Stimulated activated CD4-positive, alpha-beta T cell treated with anti-CD3 and anti-CD28 coated beads, Interleukin-4, amount 100 ng/mL, for 1 hour (primary cell): ENCODE data around the gene SEH1L.
"Not testable (repeated sequence)": the region's sequence is repeated elsewhere in the genome, so short reads cannot be mapped to it uniquely, and the experiment has no call there.

Experiments
- DNase-seq: peaks from one replicate; pipeline ENCODE4 v3.0.0-alpha.2; 2020

SEH1L gene

GRCh38 chr18:12947285-12948049 lies at the start of gene SEH1L:
SEH1L (plus strand) TSS chr18:12948011; CDS start chr18:12948122, 111 bp downstream.
- DNase-seq: peak; percentile 100

- not testable (repeated sequence) for DNase-seq
Measured at GRCh38 chr18:12901208-12901607, 46.6 kb upstream of the SEH1L start.

DNA sequence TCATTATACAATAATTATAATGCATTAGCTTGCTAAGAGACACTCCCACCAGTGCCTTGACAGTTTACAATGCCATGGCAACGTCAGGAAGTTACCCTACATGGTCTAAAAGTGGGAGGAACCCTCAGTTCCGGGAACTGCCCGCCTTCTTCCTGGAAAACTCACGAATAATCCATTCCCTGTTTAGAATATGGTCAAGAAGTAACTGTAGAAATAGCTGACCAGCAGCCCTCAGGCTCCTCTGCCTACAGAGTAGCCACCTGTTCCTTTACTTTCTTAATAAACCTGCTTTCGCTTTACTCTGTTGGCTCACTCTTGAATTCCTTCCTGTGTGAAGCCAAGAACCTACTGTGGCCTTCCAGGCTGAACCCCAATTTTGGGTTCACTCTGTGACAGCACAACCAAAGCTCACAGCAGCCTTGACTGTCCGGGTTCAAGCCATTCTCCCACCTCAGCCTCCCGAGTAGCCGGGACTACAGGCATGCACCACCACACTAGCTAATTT lies 43.7 kb upstream of the SEH1L start:
- peak; percentile 36 for DNase-seq

DNA sequence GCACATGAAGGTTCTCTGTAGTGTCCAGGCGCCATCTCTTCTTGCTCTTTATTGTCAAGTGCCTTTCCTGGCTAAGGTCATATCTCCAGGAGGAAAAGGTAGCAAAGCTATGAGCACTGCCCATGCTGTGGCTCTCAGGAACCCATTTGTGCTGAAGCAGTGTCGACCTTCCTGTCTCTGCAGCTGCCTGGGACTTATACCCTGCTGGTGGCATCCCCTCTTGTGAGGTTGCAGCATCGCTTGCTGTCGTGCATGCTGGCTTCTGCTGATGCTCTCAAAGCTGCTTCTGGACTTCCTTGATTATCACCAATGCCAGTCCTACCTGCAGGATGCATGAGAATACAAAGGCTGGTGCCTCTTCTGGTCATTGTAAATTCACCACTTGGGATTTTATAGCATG lies 41.7 kb upstream of the SEH1L start:
- DNase-seq: no peak

DNA sequence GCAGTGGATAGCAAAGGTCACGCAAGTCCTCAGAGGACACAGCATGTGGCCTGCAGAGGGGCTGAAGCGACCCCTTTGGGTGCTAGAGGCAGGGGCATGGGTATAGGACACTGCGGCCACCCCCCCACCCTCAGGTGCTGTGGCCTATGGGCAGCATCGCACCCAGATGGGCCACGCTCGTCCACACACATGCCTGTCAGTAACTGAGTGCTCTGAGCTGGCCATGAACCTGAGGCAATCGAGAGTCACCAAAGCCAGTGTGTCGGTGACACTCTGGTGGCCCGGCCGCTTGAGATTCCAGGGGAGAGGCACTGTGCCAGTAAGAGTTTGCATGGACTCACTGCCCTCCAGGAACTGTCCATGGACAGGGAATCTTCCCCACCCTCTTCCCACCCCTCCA lies 41.0 kb upstream of the SEH1L start:
- no peak for DNase-seq

GRCh38 chr18:12907258-12907925 lies 40.4 kb upstream of the SEH1L start:
- DNase-seq: no peak

DNA sequence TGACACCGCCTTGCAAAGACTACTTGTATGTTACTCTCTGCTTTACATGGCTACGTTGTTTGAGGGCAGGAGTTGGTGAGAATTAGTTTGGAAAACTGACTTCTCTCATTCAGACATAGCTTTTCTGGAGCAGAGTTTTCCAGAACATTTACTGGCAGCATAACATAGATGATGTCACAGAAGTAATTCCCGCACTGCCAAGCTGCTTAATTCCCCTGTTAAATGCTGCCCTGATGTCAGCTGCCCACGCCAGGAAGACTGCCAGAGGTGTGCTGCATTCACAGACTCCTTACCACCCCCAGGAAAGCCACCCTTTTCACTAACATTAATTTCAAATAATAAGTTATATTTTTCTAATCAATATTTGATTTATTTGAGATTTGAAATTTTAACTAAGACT lies 39.1 kb upstream of the SEH1L start:
- no peak for DNase-seq

DNA sequence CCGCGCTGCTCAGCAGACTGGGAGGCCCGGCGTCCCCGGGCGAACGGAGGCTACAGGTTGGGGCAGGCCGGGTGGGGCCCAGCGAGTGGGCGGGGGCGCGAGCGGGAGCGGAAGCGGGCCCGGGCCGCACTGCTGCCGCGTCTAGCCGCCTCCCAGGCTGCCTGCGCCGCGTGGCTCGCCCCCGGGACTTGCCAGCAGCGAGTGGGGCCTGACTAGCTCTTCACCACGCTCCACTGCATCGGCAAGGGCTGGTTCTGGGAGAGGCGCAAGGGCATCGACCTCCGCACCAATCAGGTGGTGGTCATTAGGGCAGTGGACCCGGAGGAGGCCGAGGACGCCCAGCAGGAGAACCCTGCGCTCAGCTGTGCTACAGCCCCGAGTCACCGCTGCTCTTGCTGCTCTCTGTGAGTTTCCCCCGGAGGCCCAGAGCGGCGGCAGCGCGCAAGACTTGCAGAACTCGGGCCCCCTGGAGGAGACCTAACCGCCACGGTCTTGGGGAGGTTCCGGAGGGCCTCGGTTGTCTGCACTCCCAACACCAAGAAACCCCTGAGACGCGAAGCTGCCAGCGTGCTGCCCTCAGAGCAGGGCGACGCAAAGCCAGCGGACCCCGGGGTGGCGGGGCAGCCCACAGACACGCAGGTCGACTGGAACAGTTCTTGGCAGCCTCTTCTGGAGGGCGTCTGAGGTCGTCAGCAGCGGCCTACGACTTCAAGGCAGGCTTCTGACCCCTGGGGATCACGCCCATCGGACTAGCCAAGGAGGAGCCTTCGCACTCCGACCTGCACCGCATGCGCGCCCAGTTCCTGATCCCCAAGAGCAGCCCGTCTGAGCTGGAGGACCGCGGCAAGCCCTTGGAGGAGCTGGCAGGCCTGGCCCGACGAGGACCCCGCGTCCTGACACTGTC lies 36.5 kb upstream of the SEH1L start:
- DNase-seq: peak; percentile 64

DNA sequence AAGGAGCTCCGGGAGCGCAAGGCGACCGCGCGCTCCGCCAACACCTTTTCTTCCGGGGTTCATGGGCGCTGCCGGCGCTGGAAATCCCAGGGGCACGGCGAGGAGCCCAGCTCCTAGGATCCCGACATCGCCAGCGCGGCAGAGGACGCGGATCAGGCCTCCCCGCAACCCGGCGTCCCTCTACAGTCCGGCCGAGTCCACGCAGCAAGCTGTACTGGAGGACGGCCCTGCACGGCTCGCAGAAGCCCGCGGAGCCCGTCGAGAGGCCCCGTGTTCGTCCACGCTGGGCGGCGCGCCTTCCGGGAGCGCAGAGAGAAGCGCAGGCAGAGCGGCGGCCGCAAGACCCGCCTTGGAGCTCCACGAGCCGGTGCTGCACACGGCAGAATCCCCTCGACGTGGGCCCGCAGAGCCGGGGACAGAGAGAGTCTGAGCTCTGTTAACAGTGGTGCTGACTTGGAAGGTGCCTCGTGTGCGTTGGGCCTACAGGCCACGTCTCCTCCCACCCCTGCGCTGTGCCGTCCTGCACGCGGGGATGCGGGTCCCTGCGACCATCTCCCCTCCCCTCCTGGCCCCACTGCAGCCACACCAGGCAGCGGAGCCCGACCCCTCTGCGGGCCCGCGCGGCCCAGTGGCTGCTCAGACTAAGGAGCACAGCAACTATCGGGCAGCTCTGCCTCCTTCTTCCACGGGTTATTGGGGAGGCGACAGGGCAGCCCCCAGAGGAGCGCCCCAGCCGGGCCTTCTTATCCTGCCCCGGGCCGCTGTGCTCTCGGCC lies 35.7 kb upstream of the SEH1L start:
- no peak for DNase-seq

DNA sequence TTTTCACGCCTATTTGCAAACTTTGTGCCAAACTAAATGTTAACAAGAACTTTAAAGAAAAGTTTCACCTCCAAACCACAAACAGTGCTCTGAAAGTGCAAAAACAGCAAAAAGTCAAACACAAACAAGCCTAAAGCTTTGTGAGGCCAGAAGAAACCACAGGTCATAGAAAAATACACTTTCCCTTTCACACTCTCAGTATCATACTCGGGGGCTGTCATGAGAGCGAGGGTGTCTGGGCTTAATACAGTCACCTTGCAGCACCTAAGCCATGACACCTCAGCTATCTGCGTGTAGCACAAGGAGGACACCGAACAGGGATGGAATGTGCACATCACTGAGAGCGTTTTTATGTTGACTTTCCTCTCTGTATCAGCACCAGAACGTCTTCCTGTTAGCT lies 26.6 kb upstream of the SEH1L start:
- DNase-seq: no peak

- DNase-seq: no peak
Measured at GRCh38 chr18:12922266-12922665, 25.5 kb upstream of the SEH1L start.

DNA sequence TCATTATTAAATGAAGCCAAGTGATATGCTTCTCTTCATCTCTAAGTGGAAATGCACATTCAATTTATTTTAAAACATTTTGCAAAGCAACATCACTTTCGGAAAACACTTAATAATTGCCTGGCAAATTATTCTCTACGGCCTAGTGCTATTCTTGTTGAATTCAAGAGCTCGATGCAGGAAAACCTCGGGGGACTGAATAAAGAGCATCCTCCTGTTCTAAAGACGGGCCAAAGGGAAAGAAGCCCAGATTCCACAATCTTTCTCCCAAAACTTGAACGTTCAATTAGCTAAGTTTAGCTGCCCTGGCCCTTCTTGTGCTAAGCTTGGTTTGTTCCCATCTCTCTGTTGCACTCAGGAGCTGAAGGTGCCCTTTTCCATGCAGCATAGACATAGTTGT lies 23.2 kb upstream of the SEH1L start:
- no peak for DNase-seq

- DNase-seq: no peak
Measured at GRCh38 chr18:12928206-12928605, 19.6 kb upstream of the SEH1L start.

DNA sequence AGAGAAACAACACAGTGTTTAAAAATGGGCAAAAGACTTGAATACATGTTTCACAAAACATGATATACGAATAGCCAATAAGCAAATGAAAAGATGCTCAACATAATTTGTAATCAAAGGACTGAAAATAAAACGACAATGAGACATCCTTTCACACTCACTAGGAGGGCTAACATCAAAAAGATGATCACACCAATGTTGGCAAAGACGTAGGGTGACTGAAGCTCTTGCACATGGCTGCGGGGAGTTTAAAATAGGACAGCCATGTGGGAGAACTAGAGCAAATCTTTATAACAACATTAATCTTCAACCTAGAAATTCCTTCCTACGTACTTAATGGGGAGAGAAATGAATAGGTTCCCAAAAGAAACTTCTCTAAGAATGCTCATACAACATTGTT lies 19.2 kb upstream of the SEH1L start:
- DNase-seq: no peak

DNA sequence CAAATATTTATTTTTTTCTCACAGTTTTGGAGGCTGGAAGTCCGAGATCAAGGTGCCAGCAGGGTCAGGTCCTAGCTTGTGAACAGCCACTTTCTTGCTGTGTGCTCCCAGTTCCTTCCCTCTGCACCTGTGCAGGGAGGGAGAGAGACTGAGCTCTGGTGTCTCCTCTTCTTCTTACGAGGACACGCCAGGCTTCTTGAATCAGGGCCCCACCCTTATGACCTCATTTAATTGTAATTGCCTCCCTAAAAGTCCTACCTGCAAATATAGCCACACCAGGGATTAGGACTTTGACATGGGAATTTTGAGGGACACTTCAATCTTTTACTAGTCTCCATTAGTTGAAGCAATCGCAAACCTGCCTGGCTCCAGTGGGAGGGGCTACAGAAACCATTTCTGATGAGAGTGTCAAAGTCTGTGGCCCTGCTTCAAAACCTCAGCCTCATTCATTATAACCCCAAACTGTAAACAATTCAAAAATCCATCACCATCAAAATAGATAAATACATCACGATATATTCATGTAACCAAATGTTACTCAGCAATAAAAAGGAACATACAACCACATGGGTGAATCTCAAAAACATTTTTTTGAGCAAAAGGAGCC lies 18.2 kb upstream of the SEH1L start:
- DNase-seq: no peak

DNA sequence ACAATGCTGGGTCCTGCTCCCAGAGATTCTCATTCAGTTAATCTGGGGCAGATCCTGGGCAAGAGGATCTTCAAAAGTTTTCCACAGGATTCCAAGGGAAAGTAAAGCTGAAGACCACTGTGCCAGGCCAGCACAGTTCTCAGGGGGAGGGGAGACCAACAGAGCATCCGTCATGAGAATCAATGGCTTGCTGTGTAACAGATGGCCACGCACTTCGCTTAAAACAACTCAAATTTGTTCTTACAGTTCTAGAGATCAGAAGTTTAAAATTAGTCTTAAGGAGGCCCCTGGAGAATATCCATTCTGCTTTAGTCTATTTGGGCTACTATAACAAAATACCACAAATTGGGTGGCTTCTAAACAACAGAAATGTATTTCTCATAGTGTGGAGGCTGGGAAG lies 17.4 kb upstream of the SEH1L start:
- DNase-seq: no peak

GRCh38 chr18:12930908-12931307 lies 16.9 kb upstream of the SEH1L start:
- no peak for DNase-seq

GRCh38 chr18:12933327-12933726 lies 14.5 kb upstream of the SEH1L start:
- DNase-seq: no peak

- DNase-seq: peak; percentile 79
Measured at GRCh38 chr18:12934454-12935071, 13.2 kb upstream of the SEH1L start.

GRCh38 chr18:12939162-12939561 lies 8.6 kb upstream of the SEH1L start:
- no peak for DNase-seq

DNA sequence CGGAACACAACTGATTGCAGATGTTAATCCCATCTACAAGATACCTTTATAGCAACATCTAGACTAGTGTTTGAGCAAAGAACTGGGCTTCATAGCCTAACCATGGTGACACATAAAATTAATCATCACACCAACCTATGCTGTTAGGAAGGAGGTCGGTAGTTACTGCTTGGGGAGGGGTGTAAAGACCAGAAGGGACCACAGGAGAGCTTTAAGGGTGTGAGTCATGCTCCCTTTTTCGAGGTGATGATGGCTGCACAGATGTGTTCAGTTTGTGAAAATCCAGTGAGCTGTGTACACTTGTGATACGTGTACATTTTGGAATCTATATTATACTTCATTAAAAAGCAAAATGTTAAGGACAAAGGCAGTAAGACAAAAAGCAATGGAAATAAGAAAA lies 4.6 kb upstream of the SEH1L start:
- no peak for DNase-seq

DNA sequence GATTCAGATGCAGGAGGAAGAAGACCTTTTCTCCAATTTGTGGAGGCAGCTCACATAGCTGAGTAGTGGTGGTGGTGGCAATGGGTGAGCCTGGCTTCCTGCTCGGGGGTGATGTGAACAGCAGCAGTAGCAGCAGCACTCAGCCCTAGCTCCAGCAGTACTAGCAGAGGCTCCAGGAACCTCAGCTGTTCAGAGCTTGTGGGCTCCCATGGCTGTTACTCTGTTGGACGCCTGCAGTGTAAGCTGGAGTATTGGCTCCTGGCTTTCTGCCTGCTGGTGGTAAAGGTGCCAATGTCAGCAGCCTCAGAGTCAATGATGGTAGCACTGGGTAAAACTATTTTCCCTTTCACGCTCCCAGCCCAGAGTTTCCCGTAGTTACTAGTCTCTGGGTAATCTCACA lies 3.1 kb upstream of the SEH1L start:
- DNase-seq: no peak
